ENCODE data around the gene AP2B1.

DNA sequence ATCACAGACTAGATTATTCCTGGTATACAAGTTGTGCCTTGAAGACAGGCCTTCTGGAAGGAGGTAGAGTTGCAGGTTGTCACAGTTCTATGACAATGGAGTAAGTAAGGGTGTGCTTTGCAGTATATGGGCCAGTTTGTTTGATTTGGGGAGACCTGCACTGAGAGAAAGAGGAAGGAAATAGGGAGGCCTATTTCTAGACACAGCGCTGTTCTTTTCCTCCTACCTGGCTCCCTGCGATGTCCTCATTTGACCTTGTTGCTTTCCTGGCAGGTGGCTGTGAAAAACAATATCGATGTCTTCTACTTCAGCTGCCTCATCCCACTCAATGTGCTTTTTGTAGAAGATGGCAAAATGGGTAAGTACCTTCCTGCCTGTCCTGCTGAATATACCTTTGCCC lies 121.8 kb downstream of the AP2B1 start:
- TF ChIP-seq, protein P1, sequence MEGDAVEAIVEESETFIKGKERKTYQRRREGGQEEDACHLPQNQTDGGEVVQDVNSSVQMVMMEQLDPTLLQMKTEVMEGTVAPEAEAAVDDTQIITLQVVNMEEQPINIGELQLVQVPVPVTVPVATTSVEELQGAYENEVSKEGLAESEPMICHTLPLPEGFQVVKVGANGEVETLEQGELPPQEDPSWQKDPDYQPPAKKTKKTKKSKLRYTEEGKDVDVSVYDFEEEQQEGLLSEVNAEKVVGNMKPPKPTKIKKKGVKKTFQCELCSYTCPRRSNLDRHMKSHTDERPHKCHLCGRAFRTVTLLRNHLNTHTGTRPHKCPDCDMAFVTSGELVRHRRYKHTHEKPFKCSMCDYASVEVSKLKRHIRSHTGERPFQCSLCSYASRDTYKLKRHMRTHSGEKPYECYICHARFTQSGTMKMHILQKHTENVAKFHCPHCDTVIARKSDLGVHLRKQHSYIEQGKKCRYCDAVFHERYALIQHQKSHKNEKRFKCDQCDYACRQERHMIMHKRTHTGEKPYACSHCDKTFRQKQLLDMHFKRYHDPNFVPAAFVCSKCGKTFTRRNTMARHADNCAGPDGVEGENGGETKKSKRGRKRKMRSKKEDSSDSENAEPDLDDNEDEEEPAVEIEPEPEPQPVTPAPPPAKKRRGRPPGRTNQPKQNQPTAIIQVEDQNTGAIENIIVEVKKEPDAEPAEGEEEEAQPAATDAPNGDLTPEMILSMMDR (IDR thresholded peaks at IDR 0.05 in 2 of 3, conservative IDR thresholded peaks at IDR 0.05 in 1 of 3; ENCODE audit: borderline replicate concordance in 1 of 3, insufficient read depth in 1 of 3, low read depth in 2 of 3, low read length in 2 of 3) = no peak
- no peak for TF ChIP-seq RAD21 (IDR thresholded peaks at IDR 0.05; ENCODE audit: low read depth)
- TF ChIP-seq POLR2A (IDR thresholded peaks at IDR 0.05; ENCODE audit: borderline replicate concordance, extremely low read depth, insufficient read depth, insufficient read length) = no peak
- TF ChIP-seq EZH2 (IDR thresholded peaks at IDR 0.05) = no peak
- TF ChIP-seq POLR2AphosphoS5 (IDR thresholded peaks at IDR 0.05; ENCODE audit: low read depth, low read length) = no peak
- no peak for TF ChIP-seq TCF7L2 (IDR thresholded peaks at IDR 0.05; ENCODE audit: borderline replicate concordance, extremely low read depth, insufficient read depth, insufficient read length)
- TF ChIP-seq, protein P2, sequence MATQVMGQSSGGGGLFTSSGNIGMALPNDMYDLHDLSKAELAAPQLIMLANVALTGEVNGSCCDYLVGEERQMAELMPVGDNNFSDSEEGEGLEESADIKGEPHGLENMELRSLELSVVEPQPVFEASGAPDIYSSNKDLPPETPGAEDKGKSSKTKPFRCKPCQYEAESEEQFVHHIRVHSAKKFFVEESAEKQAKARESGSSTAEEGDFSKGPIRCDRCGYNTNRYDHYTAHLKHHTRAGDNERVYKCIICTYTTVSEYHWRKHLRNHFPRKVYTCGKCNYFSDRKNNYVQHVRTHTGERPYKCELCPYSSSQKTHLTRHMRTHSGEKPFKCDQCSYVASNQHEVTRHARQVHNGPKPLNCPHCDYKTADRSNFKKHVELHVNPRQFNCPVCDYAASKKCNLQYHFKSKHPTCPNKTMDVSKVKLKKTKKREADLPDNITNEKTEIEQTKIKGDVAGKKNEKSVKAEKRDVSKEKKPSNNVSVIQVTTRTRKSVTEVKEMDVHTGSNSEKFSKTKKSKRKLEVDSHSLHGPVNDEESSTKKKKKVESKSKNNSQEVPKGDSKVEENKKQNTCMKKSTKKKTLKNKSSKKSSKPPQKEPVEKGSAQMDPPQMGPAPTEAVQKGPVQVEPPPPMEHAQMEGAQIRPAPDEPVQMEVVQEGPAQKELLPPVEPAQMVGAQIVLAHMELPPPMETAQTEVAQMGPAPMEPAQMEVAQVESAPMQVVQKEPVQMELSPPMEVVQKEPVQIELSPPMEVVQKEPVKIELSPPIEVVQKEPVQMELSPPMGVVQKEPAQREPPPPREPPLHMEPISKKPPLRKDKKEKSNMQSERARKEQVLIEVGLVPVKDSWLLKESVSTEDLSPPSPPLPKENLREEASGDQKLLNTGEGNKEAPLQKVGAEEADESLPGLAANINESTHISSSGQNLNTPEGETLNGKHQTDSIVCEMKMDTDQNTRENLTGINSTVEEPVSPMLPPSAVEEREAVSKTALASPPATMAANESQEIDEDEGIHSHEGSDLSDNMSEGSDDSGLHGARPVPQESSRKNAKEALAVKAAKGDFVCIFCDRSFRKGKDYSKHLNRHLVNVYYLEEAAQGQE (IDR thresholded peaks at IDR 0.05; ENCODE audit: low read depth) = no peak
- TF ChIP-seq SP1 (IDR thresholded peaks at IDR 0.05; ENCODE audit: low read depth) = no peak
- TF ChIP-seq, protein P3, sequence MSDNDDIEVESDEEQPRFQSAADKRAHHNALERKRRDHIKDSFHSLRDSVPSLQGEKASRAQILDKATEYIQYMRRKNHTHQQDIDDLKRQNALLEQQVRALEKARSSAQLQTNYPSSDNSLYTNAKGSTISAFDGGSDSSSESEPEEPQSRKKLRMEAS (IDR thresholded peaks at IDR 0.05) = no peak
- no peak for TF ChIP-seq SIN3A (IDR thresholded peaks at IDR 0.05; ENCODE audit: low read depth)
- TF ChIP-seq CEBPB (IDR thresholded peaks at IDR 0.05; ENCODE audit: low read depth) = no peak
- TF ChIP-seq, protein P4, sequence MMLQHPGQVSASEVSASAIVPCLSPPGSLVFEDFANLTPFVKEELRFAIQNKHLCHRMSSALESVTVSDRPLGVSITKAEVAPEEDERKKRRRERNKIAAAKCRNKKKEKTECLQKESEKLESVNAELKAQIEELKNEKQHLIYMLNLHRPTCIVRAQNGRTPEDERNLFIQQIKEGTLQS (IDR thresholded peaks at IDR 0.05) = no peak
